Hematopoietic multipotent progenitor cell treated with erythropoietin and hydrocortisone succinate and interleukin-3 and kit ligand, for 8 days (in vitro differentiated cells): ENCODE measurements around the gene RUFY4.
"Not testable (repeated sequence)": the region's sequence is repeated elsewhere in the genome, so short reads cannot be mapped to it uniquely, and the experiment has no call there.

ENCODE experiments used
- DNase-seq: peaks from one replicate; pipeline ENCODE4 v3.0.0-alpha.2; 2015

The RUFY4 gene

DNA sequence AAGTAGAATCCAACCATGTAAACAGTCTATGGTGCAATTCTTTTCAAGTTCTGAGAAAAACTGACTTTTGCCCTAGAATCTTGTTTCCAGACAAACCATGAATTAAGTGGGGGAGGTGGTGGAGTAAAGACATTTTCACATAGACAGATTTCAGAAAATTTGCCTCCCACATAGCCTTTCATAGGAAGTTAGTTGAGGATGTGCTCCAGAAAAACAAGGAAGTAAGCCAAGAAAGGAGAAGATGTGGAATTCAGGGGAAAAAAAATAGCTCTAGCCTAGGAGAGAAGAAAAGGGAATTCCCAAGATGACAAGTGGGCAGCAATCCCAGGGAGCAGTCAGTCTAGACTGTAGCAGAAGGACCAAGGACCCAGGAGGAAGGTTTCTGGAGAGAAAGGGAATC, 17.4 kb downstream of the RUFY4 start:
- DNase-seq: no peak

DNA sequence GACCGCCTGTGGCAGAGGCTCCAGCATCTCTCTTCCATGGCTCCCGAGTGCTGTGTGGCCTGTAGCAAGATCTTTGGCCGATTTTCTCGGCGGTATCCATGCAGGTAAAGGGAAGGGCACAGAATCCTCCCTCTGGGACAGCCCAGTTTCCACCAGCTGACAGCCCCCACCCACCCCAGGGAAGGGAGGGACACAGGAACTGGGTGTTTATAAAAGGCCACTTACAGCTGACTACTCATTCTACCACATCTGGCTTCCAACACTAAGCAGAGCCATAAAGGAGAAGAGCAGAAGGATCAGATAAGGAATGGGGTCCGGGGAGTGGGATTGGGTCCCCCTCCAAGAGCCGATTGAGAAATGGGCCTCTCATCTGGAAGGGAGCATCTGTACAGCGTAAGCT, 20.2 kb downstream of the RUFY4 start:
- no peak for DNase-seq

DNA sequence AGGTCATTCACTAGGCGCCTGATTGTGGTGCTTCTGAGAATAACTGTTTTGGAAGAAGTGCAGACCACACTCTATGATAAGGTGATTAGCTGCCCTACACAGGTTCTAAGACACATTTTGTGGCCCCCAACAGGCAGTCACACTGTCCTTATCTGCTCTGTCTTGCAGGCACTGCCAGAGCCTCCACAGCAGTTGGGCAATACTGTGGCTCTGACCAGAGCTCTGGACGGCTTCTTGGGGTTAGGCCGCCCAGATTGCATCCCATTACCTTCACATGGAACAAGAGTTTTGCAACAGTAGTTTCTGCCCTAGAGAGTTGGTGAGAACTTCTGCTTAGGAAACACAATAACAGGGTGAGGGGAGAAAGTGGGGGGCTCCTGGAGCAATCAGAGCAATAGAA, 22.7 kb downstream of the RUFY4 start:
- DNase-seq: peak; percentile 61

DNA sequence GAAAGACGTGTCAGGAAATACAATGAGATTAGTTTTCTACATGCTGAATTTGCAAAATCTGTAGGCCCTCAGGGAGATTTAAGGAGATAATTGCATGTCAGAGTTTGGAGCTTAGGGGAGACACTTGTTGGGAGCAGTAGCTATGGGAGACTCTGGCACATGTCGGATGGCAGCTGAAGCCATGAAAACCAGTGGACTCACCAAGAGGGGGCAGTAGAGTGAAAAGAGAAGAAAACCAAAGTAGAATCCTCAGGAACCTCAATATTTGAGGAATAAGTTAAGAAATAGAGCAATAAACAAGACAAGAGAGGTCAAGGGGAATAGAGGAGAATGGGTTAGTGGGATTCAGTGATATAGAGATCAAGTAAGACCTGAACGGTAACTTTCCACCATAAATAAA, 24.8 kb downstream of the RUFY4 start:
- DNase-seq: peak; percentile 13

DNA sequence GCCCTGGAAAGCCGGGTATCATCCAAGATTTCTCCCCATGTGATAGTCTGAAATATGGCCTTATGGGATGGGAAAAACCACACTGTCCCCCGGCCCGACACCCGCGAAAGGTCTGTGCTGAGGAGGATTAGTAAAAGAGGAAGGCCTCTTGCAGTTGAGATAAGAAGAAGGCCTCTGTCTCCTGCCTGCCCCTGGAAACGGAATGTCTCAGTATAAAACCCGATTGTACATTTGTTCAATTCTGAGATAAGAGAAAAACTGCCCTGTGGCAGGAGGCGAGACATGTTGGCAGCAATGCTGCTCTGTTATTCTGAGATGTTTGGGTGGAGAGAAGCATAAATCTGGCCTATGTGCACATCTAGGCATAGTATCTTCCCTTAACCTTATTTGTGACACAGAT, 26.8 kb downstream of the RUFY4 start:
- DNase-seq: peak; percentile 61

DNA sequence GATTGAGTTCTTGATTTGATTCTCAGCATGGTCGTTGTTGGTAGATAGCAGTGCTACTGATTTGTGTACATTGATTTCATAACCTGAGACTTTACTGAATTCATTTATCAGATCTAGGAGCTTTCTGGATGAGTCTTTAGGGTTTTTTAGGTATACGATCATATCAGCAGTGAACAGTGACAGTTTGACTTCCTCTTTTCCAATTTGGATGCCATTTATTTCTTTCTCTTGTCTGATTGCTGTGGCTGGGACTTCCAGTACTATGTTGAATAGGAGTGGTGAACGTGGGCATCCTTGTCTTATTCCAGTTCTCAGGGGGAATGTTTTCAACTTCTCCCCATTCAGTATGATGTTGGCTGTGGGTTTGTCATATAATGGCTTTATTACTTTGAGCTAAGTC, 28.9 kb downstream of the RUFY4 start:
- no peak for DNase-seq

DNA sequence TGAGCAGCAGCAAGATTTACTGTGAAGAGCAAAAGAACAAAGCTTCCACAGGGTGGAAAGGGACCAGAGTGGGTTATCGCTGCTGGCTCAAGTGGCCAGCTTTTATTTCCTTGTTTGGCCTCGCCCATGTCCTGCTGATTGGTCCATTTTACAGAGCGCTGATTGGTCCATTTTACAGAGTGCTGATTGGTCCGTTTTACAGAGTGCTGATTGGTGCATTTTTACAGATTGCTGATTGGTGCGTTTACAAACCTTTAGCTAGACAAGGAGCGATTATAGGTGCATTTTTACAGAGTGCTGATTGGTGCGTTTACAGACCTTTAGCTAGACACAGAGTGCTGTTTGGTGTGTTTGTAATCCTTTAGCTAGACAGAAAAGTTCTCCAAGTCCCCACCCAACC, 39.8 kb downstream of the RUFY4 start:
- not testable (repeated sequence) for DNase-seq

DNA sequence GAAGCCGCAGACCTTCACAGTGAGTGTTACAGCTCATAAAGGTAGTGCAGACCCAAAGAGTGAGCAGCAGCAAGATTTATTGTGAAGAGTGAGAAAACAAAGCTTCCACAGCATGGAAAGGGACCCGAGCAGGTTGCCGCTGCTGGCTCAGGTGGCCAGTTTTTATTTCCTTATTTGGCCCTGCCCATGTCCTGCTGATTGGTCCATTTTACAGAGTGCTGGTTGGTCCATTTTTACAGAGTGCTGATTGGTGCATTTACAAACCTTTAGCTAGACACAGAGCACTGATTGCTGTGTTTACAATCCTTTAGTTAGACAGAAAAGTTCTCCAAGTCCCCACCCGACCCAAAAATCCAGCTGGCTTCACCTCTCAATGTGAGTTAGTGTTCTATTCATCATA, 52.7 kb downstream of the RUFY4 start:
- not testable (repeated sequence) for DNase-seq

DNA sequence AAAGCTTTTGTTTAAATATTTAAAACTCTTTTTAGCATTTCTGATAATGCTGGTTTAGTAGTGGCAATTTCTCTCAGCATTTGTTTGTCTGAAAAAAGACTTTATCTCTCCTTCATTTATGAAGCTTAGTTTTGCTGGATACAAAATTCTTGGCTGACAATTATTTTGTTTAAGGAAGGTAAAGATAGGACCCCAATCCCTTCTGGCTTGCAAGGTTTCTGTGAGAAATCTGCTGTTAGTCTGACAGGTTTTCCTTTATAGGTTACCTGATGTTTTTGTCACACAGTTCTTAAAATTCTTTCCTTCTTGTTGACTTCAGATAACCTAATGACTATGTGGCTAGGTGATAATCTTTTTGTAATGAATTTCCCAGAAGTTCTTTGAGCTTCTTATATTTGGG, 53.2 kb downstream of the RUFY4 start:
- DNase-seq: not testable (repeated sequence)

DNA sequence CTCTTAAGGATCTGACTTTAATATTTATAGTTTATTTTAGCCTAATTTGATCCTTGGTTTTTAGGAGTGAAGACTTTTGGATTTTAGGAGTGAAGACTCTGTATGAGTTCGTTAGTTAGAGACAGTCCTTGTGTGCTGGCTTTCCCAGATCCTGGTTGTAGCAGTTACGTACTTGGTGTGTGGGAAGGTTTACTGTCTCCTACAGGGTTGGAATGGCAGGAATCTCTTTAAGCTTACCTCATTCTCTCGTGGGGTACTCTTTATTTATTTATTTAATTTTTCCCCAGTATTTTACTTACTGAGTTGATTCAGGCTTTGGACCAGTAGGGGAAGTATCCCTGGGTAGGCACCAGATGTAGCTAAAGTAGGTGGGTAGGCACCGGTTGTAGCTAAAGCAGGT, 54.9 kb downstream of the RUFY4 start:
- no peak for DNase-seq

DNA sequence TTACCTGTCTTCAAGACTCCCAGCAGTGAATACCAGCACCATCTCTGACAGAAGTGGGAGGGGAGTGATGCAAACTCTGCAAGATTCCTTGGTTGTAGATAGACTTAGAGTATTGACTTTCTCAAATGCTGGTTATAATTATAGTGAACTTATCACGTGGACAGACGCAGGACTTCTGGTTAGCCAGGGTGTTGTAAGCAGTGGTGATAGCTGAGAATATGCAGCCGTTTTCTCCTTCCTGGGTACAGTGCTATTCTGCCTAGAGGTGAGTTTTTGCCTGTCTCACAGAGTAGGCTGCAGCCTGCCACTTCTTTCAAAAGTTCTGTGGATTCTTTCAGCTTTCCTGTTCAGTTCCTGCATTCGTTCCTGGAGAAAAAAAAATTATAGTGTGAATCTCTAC, 56.0 kb downstream of the RUFY4 start:
- no peak for DNase-seq

DNA sequence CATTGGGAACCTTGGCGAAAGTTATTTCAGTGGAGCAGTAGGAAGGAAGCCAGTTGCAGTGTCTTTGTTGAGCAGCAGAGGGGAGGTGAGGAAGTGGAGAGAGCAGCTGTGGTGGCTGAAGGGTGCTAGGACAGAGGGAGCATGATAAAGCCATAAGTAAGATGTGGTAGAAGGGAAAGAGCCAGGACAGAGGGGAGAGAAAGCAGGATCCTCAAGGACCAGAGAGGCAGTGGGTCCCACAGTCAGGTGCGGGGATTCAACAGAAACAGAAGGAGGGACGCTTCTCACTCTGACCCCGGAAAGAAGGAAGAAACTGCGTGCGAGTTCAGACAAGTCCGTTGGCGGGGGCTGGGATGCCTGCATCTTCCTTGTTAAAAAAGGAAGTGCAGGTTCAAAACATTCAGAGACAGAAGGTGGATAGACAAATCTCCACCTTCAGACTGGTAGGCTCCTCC, 56.6 kb downstream of the RUFY4 start, which contains the start of gene CXCR2:
CXCR2 (plus strand) TSS at position 403 of the 455 bp plus-strand sequence. CDS start 8,774 bp downstream, outside the sequence.
- DNase-seq: peak; percentile 7

DNA sequence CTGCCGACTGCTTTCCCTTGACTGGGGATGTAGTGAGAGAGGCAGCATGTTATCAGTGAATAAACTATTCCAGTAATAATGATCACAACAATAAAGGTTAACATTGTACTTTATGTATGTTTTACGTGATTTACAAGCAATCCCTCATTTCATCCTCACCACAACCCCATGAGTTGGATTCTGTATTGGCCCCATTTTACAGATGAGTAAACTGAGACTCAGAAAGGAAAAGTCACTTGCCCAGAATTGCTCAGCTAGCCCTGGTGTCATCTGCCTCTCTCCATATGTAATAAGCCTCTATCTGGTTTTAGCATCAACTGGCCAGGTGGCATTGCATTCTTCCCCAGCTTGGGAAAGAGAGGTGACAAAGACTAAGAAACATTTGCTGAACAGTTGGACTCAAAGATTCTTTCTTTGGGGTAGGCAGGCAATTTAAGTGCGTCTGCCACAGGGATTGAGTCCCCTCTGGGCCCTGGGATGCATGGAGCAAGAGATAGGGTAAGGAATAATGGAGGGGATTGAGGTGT, 58.9 kb downstream of the RUFY4 start:
- no peak for DNase-seq

DNA sequence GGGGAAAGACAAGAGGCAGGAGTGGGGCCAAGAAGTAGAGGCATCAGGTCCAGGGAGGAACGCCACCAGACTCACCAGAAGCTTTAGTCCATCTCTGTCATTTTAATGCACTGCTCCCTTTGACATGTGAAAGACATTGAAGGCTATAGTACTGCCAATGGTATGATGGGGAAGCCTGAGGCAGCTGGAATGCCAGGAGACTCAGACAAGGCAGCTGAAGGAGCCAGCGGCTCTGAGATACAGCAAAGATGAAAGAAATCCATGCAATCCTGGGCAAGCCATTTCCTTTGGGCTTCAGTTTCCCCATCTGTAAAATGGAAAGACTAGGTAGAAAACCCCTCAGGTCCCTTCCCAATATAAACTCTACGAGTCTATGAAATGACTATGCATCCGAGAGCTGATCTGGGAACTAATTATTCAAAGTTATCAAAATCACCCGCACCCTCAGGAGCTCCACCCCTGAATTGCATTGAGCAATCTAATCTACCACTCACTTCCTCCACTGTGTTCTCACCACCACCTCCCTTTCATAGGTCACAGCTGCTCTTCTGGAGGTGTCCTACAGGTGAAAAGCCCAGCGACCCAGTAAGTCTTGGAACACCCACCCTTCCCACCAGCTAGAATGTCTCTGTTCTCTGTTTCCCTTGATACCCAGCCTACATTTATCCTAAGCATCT, 59.9 kb downstream of the RUFY4 start:
- no peak for DNase-seq

DNA sequence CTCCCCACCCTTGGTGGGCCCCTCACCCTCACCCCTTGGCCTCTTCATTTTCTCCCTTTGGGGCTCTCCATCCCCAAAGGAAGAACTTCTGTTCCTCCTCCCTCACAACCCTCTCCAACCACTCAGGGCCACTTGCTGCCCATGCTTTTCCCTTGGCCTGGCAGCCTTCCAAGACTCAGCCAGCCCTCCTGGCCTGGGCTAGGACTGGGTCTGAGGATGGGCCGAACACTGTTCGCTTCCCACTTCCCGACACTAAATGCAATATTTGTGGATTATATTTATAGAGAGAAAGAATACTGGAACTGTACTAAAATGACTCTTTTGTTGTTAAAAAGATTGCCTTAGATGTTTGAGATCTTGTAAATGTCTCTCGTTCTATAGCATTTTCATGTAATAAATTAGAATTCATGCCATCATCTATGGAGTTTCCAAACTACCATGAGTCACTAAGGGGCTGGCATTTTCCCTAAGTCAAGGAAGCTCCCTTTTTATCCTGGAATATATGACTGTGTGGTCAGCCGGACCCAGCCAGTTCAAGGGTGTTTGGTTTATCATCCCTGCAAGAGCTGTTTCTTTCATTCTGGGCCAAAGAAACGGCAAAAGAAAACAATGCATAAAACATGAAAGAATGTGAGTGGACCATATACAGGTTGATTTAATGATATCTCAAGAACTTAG, 60.5 kb downstream of the RUFY4 start:
- no peak for DNase-seq

DNA sequence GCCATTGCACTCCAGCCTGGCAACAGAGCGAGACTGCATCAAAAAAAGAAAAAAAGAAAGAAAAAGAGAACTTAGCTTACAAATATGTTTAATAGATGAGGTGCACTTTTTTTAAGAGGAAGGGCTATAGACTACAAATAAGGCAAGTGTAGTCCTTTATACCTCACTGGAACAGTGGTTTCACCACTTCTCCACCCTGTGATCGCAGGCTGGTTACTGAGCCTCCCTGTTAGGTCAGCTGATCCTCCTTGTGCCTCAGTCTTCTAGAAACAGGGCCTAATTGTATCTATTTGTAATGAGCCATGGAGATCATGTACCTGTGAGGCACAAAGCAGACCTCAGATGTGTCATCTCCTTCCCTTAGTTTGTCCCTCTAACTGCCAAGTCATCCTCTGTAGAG, 61.3 kb downstream of the RUFY4 start:
- no peak for DNase-seq

DNA sequence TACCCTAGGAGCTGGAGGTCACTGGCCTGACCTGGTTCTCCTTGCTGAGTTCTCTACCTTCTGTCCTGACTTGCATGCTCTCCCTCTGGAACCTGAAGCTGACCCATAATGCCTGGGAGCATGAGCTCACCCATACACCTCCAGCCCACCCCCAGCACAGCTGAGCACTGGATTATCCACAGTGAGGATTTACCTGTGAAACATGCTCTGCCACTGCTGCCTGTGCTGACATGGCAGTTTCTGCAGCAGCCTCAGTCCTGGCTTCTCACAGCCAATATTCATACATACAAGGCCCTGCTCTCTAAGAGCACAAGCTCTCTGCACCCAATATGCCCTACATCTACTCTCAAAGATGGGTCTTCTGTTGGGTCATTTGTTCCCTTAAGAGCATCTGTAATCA, 61.8 kb downstream of the RUFY4 start:
- no peak for DNase-seq

DNA sequence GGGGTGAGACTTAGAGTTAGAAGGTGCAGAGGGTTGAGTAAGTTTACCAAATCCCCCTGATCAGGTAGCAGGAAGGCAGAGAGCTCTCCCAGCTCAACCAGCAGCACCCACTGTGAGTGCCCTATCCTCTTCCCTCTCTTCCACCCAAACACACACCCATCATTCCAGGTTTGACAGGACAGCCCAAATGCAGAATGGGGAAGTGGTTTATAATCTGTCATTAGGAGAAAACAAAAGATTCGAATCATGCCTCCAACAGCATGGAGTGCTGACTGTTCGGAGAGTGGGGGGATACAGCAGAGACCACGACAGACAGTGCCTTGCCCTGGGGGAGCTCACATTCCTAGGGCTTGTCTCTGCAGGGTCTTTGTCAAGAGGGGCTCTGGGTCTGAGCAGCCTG, 68.5 kb downstream of the RUFY4 start:
- no peak for DNase-seq

DNA sequence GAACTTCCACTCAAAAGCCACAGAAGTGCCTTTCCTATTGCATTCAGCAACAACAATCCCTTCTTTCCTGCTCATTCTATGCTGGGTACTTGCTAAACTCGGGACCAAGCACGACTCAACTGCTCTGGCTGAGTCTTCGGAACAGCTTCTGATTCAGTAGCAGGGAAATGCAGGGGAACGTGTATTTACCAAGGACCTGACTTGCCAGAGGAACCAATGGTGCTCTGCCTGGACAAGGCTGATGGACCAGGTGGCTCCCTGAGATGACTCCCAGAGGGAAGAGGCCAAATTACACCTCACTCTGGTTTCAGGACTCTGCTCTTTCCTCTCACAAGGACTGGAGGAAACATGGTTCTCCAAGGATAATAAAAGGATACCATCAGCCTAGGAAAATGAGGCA, 69.0 kb downstream of the RUFY4 start:
- no peak for DNase-seq
